HG02884 (cell line): ENCODE data around the gene HOXC6.

ENCODE experiments used
- ATAC-seq: cut with Tn5 transposase; IDR thresholded peaks from one replicate; pipeline ENCODE4 v1.9.1; 2021; ENCODE audit warnings: mild to moderate bottlenecking, moderate library complexity; ENCODE audit not compliant: unreplicated experiment

HOXC6 gene

GRCh38 chr12:53989227-53990113, 38.8 kb upstream of the HOXC6 start:
- no peak for ATAC-seq

- no peak for ATAC-seq
Observed at GRCh38 chr12:53990311-53991076, 37.7 kb upstream of the HOXC6 start.

DNA sequence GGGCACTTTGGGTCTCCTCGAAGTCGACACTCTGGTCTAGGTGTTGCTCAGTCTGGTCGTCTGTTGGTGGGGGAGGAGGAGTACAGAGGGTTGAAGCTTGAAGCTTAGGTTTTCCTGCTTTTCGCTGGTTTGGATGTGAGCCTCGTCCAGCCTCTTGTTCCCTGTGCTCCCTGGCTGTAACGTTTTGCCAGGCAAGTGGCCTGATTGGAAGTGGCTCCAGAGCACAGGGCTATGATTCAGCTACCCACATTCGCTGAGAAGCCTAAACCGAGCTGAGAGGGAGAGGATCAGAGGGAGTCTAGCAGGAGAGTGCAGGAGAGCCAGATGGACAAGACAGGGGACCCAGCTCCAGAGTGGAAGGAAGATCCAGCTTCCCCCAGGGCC, 37.2 kb upstream of the HOXC6 start:
- no peak for ATAC-seq

GRCh38 chr12:53992377-53992889, 35.8 kb upstream of the HOXC6 start:
- ATAC-seq: no peak

GRCh38 chr12:53993162-53994008, 34.9 kb upstream of the HOXC6 start:
- no peak for ATAC-seq

GRCh38 chr12:53994009-53994263, 34.3 kb upstream of the HOXC6 start:
- no peak for ATAC-seq

- no peak for ATAC-seq
Observed at GRCh38 chr12:53994264-53995001, 33.8 kb upstream of the HOXC6 start.

GRCh38 chr12:53995002-53995377, 33.2 kb upstream of the HOXC6 start:
- no peak for ATAC-seq

- ATAC-seq: no peak
Observed at GRCh38 chr12:53995378-53996239, 32.6 kb upstream of the HOXC6 start.

- ATAC-seq: no peak
Observed at GRCh38 chr12:53996240-53997203, 31.7 kb upstream of the HOXC6 start.

GRCh38 chr12:53997204-53998109, 30.8 kb upstream of the HOXC6 start:
- ATAC-seq: no peak

DNA sequence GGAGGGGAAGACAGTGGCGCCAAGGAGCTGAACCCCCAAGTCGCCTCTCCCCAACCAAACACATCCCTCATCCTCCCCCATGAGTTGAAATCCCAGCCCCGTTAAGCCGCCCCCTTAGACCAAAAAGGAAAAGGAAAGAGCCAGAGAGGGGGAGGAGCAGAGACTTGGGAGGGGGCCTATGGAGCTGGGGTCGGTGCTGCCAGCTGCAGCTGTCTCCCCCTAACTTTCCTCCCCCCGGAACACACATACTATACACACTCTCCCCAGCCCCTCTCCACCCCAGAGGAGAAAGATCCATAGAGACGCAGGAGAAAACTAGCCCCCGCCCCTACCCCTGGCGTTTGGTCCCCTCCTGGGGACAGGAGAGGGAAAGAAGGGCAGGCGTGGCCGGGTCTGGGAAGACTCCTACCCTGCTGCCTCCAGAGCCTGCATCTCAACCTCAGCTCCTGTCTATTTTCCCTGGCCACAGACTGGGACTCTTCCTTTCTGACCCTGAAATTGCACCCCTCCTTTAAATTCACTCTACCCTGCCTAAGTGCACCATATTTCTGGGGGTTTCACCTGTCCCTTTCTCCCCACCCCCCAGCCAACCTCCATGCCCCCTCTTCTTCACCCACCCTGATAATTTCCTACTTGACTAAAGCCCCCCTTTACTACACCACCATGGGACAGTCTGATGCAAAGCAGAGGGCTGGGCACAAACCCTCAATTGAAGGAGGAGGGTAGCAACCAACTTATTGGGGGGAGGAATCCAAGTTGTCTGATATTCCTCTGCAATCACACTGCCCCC, 29.9 kb upstream of the HOXC6 start:
- ATAC-seq: no peak

GRCh38 chr12:53998900-53999236, 29.4 kb upstream of the HOXC6 start:
- ATAC-seq: no peak

DNA sequence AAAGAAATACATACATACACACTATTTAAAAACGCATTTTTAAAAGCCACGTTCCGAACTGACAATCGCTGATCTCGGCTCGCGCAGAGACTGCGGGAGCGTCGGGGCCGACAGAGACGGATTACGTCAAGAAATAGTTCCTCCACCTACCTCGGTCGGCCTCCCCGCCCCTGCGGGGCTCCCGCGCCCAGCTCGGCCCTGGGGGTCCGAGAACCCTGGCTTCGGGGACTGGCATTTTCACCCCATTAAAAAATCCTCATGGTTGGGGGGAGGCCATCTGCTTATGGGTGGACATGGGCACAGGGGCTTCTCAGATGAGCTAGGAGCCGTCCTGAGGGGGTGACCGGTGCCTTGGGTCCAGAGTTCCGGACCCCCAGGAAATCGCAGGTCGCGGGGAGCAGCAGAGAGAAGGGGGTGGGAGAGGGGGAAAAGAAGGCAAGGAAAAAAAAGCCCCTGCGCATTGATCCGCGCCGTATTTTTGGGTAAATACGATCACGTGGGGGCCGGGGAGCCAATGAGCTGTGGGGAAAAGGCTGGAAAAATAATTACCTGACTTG, 28.6 kb upstream of the HOXC6 start:
- ATAC-seq: no peak

- ATAC-seq: no peak
Observed at GRCh38 chr12:54000116-54001114, 27.8 kb upstream of the HOXC6 start, which contains the start of gene HOXC9. TSS of gene HOXC9 (plus strand) at chr12:54000161. CDS start at chr12:54000189, 28 bp downstream.
